Testis (tissue), 2 donors: ENCODE measurements around the gene ZNF48.

ENCODE experiments used
- CTCF ChIP-seq, 3 experiments: fragments of 450-650 bp in 2 of 3; fragments of 200-600 bp in 1 of 3; sonication (generic) in 1 of 3; IDR thresholded peaks; one replicate each; pipeline ENCODE4 v1.5.1; 2016 to 2019; ENCODE audit warnings: antibody characterized with exemption in 3 of 3, mild to moderate bottlenecking in 2 of 3, moderate library complexity in 1 of 3
- POLR2A ChIP-seq: fragments of 450-650 bp; IDR thresholded peaks from one replicate; pipeline ENCODE4 v1.6.1; 2017; ENCODE audit warnings: antibody characterized with exemption, mild to moderate bottlenecking, moderate library complexity

- no peak for TF ChIP-seq CTCF (IDR thresholded peaks at IDR 0.05)
- TF ChIP-seq POLR2A: no peak
Measured at GRCh38 chr16:30377812-30378235, 17.4 kb upstream of the ZNF48 start.
